Large intestine (tissue), 3 donors: ENCODE measurements around the gene LYST. TPM values are rescaled to one million over a fixed set of nuclear protein-coding genes. Genes with fewer than 3 reads are reported as not detected.

ENCODE experiments used
- DNase-seq, 2 donors: peaks; one replicate each; pipeline versions ENCODE4 v3.0.0 to v3.0.0-alpha.2; 2013
- H3K27ac ChIP-seq: one replicate; pipeline ENCODE4 v1.5.1; 2013; ENCODE audit warnings: low read length
- H3K27me3 ChIP-seq: 2 replicates; pipeline ENCODE4 v1.6.1; 2013; ENCODE audit warnings: low read length; ENCODE audit not compliant: control insufficient read depth, insufficient read depth
- H3K36me3 ChIP-seq: 2 replicates; pipeline ENCODE4 v1.6.1; 2013; ENCODE audit warnings: low read length; ENCODE audit not compliant: control insufficient read depth, insufficient read depth
- H3K4me1 ChIP-seq: one replicate; pipeline ENCODE4 v1.6.1; 2013; ENCODE audit warnings: low read length; ENCODE audit not compliant: control insufficient read depth, insufficient read depth
- H3K4me3 ChIP-seq: one replicate; pipeline ENCODE4 v1.5.1; 2013; ENCODE audit warnings: low read length
- H3K9me3 ChIP-seq: one replicate; pipeline ENCODE4 v1.6.1; 2013; ENCODE audit warnings: mild to moderate bottlenecking, low read depth, low read length, moderate library complexity; ENCODE audit not compliant: control insufficient read depth
- WGBS: methylation state at CpG from one replicate; pipeline ENCODE4 v1.1.5; 2013; ENCODE audit warnings: low lambda C conversion rate; ENCODE audit not compliant: insufficient coverage; 5-methylcytosine and 5-hydroxymethylcytosine counted together
- polyA plus RNA-seq: library from polyadenylated mRNA; unstranded; fragments of 120-200 nt; gene quantifications from one replicate; pipeline ENCODE4 v1.2.1, GENCODE V29; 2013

Gene LYST
- polyA plus RNA-seq, 1 donor = 6.3 TPM

DNA sequence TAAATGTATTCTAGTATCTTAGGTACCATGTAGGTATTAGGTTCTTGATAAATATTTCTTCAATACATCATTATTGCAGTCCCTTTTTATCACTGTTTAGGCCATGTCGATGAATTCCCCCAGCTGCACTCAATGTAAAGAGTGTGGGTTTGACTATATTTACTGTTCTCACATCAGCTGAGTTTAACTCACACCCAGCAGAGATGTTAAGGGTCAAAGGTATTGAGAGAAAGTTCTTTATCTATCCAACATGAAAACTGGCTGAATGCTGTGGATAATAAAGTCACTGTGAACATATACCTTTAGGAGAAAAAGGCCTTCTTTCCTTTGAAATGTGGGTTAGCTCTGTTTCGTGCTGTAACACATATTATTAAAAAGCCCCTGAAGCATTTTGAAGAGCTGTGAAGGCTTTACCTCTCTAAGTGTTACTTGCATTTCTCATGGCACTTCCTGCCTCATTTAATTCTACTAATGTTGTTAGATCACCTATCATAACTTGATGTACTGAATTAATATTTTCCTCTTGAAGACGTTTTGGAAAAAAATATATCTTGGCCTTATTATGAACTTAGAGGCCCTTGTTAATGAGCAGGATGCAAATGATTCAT is 19.1 kb upstream of the LYST start:
- Histone ChIP-seq H3K36me3 (no peaks in the 10 kb centered on the region), H3K4me3 (no peak overlapping the region), H3K27me3 (no peaks in the 10 kb centered on the region), H3K4me1 (no peaks in the 10 kb centered on the region), H3K27ac (no peak overlapping the region), H3K9me3 (no peaks in the 10 kb centered on the region)
- DNase-seq = peak in 1 of 2 donors; percentile 42
- WGBS = 0% methylated on average over 1 of the region's 3 CpGs

DNA sequence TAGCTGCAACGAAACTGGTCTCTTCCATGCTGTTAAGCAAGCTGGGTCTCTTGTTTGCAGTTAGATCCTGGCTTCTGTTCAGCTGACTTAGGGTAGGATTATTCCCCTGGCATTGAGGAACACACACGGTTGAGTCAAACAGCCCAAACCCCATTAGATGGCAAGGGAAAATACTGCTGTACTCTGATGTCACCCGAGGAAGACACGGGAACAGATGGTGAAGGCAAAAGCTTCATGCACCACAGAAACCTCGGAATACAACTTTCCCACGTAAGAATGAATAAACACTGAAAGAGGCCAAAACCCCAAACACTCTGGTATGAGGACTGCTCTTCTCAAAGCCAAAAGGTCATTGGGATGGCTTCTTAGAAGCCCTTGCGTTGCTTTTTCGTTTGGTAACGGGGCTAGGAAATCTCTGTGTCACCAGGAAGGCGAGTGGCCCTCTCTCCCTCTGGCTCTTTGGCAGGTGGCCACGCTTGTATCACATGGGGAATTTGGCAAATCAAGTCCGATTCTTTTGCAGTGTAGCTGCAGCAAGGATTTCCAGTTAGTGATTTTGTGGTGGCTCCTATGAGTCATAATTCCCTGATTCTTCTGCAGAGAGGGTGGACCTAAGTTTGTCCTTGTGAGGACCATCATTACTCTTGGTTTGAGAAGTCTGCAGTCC is 16.7 kb upstream of the LYST start:
- H3K9me3 ChIP-seq = no peaks in the 10 kb centered on the region
- H3K27me3 ChIP-seq = peaks cover 4% of the 10 kb centered on the region
- no peak overlapping the region for H3K27ac ChIP-seq
- no CpG with 5 or more reads among the region's 12 CpGs for whole genome bisulfite sequencing
- H3K4me1 ChIP-seq = no peaks in the 10 kb centered on the region
- DNase-seq = peak; percentile 9 to 26
- H3K4me3 ChIP-seq = no peak overlapping the region
- H3K36me3 ChIP-seq = no peaks in the 10 kb centered on the region

- DNase-seq = no peak
- H3K27me3 ChIP-seq = peaks cover 4% of the 10 kb centered on the region
- no peak overlapping the region for H3K4me3 ChIP-seq
- WGBS = 100% methylated on average over 1 of the region's 6 CpGs
- no peaks in the 10 kb centered on the region for H3K9me3 ChIP-seq
- H3K27ac ChIP-seq = no peak overlapping the region
- no peaks in the 10 kb centered on the region for H3K4me1 ChIP-seq
- no peaks in the 10 kb centered on the region for H3K36me3 ChIP-seq
Measured at GRCh38 chr1:235882816-235883215, 16.1 kb upstream of the LYST start.

DNA sequence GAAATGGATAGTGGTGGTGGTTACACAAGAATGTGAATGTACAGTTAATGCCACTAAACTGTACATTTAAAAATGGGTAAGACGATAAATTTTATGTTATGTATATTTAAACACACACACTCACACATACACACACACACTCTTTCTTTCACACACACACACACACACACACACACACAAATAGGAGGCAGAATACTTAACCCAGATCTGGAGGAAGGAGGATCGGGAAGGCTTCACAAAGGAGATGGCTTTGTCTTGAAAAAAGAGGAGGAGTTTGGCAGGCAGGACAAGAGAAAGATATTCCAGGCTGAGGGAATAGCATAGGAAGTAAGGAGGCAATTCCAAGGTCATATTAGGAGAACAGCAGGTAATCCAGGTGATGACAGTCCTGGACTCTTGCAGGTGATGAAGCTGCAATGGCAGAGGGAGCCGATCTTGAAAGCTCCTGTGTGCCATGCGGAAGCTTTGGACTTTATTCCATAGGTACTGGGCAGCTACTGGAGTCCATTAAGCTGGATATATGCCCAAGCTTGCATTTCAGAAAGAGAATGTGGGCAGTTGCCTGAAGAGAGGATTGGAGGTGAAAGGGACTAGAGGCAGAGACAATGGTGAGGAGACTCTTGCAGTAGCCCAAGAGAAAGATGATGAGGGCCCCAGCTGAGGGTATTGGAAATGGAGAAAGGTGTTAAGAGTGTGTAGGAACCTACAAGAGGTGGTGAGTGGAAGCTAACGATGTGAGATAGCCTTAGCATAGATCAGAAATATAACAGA is 15.4 kb upstream of the LYST start:
- H3K9me3 ChIP-seq = no peaks in the 10 kb centered on the region
- no peak for DNase-seq
- 100% methylated on average over 1 of the region's 5 CpGs for WGBS
- H3K4me1 ChIP-seq = no peaks in the 10 kb centered on the region
- H3K27ac ChIP-seq = no peak overlapping the region
- no peaks in the 10 kb centered on the region for H3K36me3 ChIP-seq
- H3K4me3 ChIP-seq = no peak overlapping the region
- H3K27me3 ChIP-seq = peaks cover 4% of the 10 kb centered on the region

DNA sequence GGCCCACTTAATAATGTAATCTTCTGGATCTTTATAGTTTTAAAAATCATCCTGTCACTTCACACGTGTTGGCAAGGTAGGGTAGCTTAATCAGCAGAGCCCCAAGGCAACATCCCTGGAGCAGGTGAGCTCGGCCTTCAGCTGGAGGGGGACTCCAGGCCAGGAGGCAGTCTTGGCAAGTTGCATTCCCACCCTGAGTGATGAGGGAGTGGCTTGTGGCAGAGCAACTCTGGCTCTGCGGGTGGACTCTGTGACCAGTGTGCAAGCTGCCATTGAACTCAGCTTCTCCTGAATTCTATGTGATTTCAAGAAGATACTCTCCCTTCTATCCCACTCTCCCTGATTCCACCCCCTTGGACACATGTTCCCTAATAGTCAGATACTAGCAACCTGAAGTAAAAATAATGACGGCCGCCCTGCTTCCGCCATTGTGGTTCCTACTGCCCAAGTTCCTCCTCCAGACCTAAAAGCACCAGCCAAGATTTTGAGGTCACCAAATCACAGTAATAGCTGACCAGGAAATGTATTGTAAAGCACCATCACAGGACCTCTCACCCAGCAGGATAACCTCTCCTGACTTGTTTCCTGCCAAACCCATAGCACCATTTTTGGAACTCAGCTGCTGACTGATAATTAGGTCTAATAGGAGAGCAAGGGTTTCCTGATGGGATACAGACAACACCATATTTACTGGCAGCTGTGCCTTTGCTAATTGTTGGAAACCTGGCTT is 11.5 kb upstream of the LYST start:
- Histone ChIP-seq H3K36me3 (no peaks in the 10 kb centered on the region), H3K4me1 (no peaks in the 10 kb centered on the region), H3K9me3 (no peaks in the 10 kb centered on the region), H3K27ac (no peak overlapping the region), H3K27me3 (peaks cover 15% of the 10 kb centered on the region), H3K4me3 (no peak overlapping the region)
- WGBS = no CpG with 5 or more reads among the region's 6 CpGs
- DNase-seq = no peak

- DNase-seq = no peak
- no peaks in the 10 kb centered on the region for H3K4me1 ChIP-seq
- no peaks in the 10 kb centered on the region for H3K9me3 ChIP-seq
- peaks cover 18% of the 10 kb centered on the region for H3K27me3 ChIP-seq
- no peak overlapping the region for H3K27ac ChIP-seq
- no peak overlapping the region for H3K4me3 ChIP-seq
- WGBS = 100% methylated on average over 1 of the region's 2 CpGs
- no peaks in the 10 kb centered on the region for H3K36me3 ChIP-seq
Measured at GRCh38 chr1:235876402-235876841, 9.7 kb upstream of the LYST start.

DNA sequence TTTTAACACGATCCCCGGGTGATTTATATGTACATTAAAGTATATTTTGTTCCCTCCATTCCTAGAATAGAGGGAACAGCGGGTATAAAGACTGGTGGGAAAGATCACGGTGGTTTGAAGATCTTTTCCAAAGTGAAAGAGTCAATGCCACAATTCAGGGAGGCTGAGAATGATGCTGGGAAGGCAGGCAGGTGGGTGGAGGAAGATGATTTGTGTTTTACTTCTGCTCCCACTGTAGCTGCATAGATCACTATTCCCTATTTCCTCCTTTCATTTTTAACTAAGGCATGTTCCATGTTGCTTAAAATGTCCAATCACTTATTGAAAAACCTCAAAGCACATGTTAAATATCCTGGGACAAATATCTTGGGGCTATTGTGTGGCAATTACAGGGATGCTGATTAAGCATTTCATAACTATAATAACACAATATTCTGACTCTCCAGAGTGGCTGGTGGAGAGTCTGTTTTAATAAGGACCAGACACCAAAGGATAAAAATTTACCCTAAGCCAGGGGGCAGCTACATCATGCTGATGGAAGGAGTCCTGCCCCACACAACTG is 8.4 kb upstream of the LYST start:
- Histone ChIP-seq H3K36me3 (no peaks in the 10 kb centered on the region), H3K9me3 (no peaks in the 10 kb centered on the region), H3K4me3 (no peak overlapping the region), H3K27ac (no peak overlapping the region), H3K27me3 (peaks cover 18% of the 10 kb centered on the region), H3K4me1 (no peaks in the 10 kb centered on the region)
- DNase-seq = no peak
- WGBS = 72% methylated on average over 4 of the region's 4 CpGs

GRCh38 chr1:235874261-235874660 is 7.6 kb upstream of the LYST start:
- H3K4me3 ChIP-seq = no peak overlapping the region
- DNase-seq = no peak
- WGBS = no CpG with 5 or more reads among the region's 4 CpGs
- H3K36me3 ChIP-seq = no peaks in the 10 kb centered on the region
- no peaks in the 10 kb centered on the region for H3K9me3 ChIP-seq
- H3K4me1 ChIP-seq = no peaks in the 10 kb centered on the region
- peaks cover 17% of the 10 kb centered on the region for H3K27me3 ChIP-seq
- H3K27ac ChIP-seq = no peak overlapping the region

DNA sequence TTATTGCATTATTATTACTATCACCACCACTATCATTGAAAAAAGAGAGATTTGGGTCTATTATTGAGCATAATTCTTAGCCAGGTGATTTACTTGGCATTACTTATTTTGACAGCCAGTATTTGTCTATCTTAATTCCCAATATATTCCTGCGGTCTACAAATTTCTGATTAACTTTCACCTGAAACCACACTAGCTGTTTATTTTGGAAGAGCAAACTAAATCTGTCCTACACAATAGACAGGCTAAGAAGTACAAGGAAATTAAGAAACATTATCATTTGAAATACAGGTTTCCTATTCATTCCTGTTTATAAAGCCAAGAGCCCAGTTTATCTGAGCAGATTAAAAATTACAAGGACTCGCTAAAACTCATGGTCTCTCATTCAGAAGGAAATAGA is 6.9 kb upstream of the LYST start:
- Histone ChIP-seq H3K36me3 (no peaks in the 10 kb centered on the region), H3K4me1 (no peaks in the 10 kb centered on the region), H3K27me3 (peaks cover 14% of the 10 kb centered on the region), H3K27ac (no peak overlapping the region), H3K4me3 (no peak overlapping the region), H3K9me3 (no peaks in the 10 kb centered on the region)
- WGBS = 82% methylated on average over 1 of the region's 2 CpGs
- no peak for DNase-seq

DNA sequence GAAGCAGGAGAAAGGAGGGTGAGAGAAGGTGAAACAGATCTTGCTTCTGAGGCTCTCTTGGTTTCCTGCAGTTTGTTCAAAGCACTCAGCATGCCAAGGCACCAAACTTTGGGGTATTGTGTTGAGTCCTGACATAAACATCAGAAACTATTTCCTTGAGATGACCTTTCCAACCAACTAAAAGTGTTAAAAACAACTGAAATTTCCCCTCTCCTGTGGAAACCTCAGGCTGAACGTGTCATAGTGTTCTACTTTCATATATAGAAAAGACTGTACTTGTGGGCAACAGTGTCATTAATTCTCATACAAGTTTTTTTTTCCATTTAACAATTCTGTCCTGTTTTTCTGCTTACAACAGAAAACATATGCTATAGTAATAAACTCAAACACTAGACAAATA is 6.3 kb upstream of the LYST start:
- peaks cover 14% of the 10 kb centered on the region for H3K27me3 ChIP-seq
- H3K4me1 ChIP-seq = no peaks in the 10 kb centered on the region
- H3K27ac ChIP-seq = no peak overlapping the region
- H3K36me3 ChIP-seq = no peaks in the 10 kb centered on the region
- H3K9me3 ChIP-seq = no peaks in the 10 kb centered on the region
- H3K4me3 ChIP-seq = no peak overlapping the region
- DNase-seq = no peak
- no CpG with 5 or more reads among the region's 1 CpG for WGBS
